ENCODE data around the gene SP3. TPM values are rescaled to one million over a fixed set of nuclear protein-coding genes. Genes with fewer than 3 reads are reported as not detected.

The SP3 gene
- total RNA-seq, 4 donors from 2014 or later = 41.9 to 101 (median 81.6) TPM

GRCh38 chr2:173941567-173941966 lies 23.6 kb downstream of the SP3 start:
- intact Hi-C loops (cut with DNase I; ENCODE audit: low total_unique reads) (no loop called here), in situ Hi-C loops (cut with MboI; ENCODE audit: low pct_ligation_motif_present in 1 of 4, low pct_unique_long_range_greater_than_20kb in 1 of 4, low sequenced_read_pairs in 3 of 4) (no loop called here)
- no peaks in the 10 kb centered on the region for H3K9me3 ChIP-seq
- H3K4me3 ChIP-seq = no peak overlapping the region
- no peaks in the 10 kb centered on the region for H3K27me3 ChIP-seq
- H3K27ac ChIP-seq = no peak overlapping the region
- H3K36me3 ChIP-seq = no peaks in the 10 kb centered on the region
- DNase-seq = no peak
- peaks cover 6 to 78% (median 36%) of the 10 kb centered on the region in 4 donors for H3K4me1 ChIP-seq
- TF ChIP-seq POLR2AphosphoS5 (IDR thresholded peaks at IDR 0.05) (no peak), CTCF (IDR thresholded peaks at IDR 0.05) (no peak), POLR2A (IDR thresholded peaks at IDR 0.05) (no peak)
- 80 to 81% methylated on average over 1 of the region's 1 CpG for WGBS, 2 donors (ENCODE audit: low coverage in 1 of 2)

- WGBS, 2 donors (ENCODE audit: low coverage in 1 of 2) = 85% methylated on average over 5 of the region's 5 CpGs; no CpG with 5 or more reads in 1 of the 2 donors
- intact Hi-C loops (cut with DNase I; ENCODE audit: low total_unique reads) = no loop called here
- no peak overlapping the region for H3K27ac ChIP-seq
Measured at GRCh38 chr2:173940208-173941020, 24.8 kb downstream of the SP3 start.

GRCh38 chr2:173938700-173939384 lies 26.3 kb downstream of the SP3 start:
- in situ Hi-C loops (cut with MboI; ENCODE audit: low pct_ligation_motif_present in 1 of 4, low pct_unique_long_range_greater_than_20kb in 1 of 4, low sequenced_read_pairs in 3 of 4) (no loop called here), intact Hi-C loops (cut with DNase I; ENCODE audit: low total_unique reads) (no loop called here)
- no peak overlapping the region for H3K27ac ChIP-seq
- H3K9me3 ChIP-seq = no peaks in the 10 kb centered on the region
- no peak overlapping the region for H3K4me3 ChIP-seq
- 88 to 98% methylated on average over 2 of the region's 2 CpGs for WGBS, 2 donors (ENCODE audit: low coverage in 1 of 2)
- H3K4me1 ChIP-seq = peaks cover 20 to 85% (median 43%) of the 10 kb centered on the region in 4 donors
- TF ChIP-seq CTCF (IDR thresholded peaks at IDR 0.05) (no peak), POLR2AphosphoS5 (IDR thresholded peaks at IDR 0.05) (no peak), EP300 (IDR thresholded peaks at IDR 0.05; ENCODE audit: low read depth) (no peak), POLR2A (IDR thresholded peaks at IDR 0.05) (no peak)
- no peak for DNase-seq
- no peaks in the 10 kb centered on the region for H3K36me3 ChIP-seq
- no peaks in the 10 kb centered on the region for H3K27me3 ChIP-seq

More at GRCh38 chr2:173940208-173941020, 24.8 kb downstream of the SP3 start:
- DNase-seq = no peak
- TF ChIP-seq POLR2A (IDR thresholded peaks at IDR 0.05) (no peak), POLR2AphosphoS5 (IDR thresholded peaks at IDR 0.05) (no peak), CTCF (IDR thresholded peaks at IDR 0.05) (no peak), EP300 (IDR thresholded peaks at IDR 0.05; ENCODE audit: low read depth) (no peak)
- H3K4me1 ChIP-seq = peaks cover 15 to 81% (median 41%) of the 10 kb centered on the region in 4 donors
- H3K9me3 ChIP-seq = no peaks in the 10 kb centered on the region
- no peaks in the 10 kb centered on the region for H3K36me3 ChIP-seq
- in situ Hi-C loops (cut with MboI; ENCODE audit: low pct_ligation_motif_present in 1 of 4, low pct_unique_long_range_greater_than_20kb in 1 of 4, low sequenced_read_pairs in 3 of 4) = no loop called here
- no peak overlapping the region for H3K4me3 ChIP-seq
- no peaks in the 10 kb centered on the region for H3K27me3 ChIP-seq

- in situ Hi-C loops (cut with MboI; ENCODE audit: low pct_ligation_motif_present in 1 of 4, low pct_unique_long_range_greater_than_20kb in 1 of 4, low sequenced_read_pairs in 3 of 4) = no loop called here
- Histone ChIP-seq H3K36me3 (peaks cover 0 to 4% (median 0%) of the 10 kb centered on the region in 4 donors), H3K27ac (no peak overlapping the region), H3K9me3 (no peaks in the 10 kb centered on the region), H3K4me3 (no peak overlapping the region), H3K4me1 (peaks cover 11 to 60% (median 28%) of the 10 kb centered on the region in 4 donors), H3K27me3 (no peaks in the 10 kb centered on the region)
- WGBS, 2 donors (ENCODE audit: low coverage in 1 of 2) = 29 to 33% methylated on average over 1 of the region's 1 CpG
- intact Hi-C loops (cut with DNase I; ENCODE audit: low total_unique reads) = no loop called here
- no peak for DNase-seq
- no peak for TF ChIP-seq CTCF (IDR thresholded peaks at IDR 0.05)
- TF ChIP-seq POLR2A (IDR thresholded peaks at IDR 0.05) = no peak
- TF ChIP-seq EP300 (IDR thresholded peaks at IDR 0.05; ENCODE audit: low read depth) = no peak
- no peak for TF ChIP-seq POLR2AphosphoS5 (IDR thresholded peaks at IDR 0.05)
Measured at GRCh38 chr2:173935305-173935704, 29.9 kb downstream of the SP3 start.

Data from transverse colon (tissue), 4 donors.